HepG2 (cell line): ENCODE data around the gene UNC13D. TPM values are rescaled to one million over a fixed set of nuclear protein-coding genes. Genes with fewer than 3 reads are reported as not detected.
A peak's percentile ranks its signal among the peaks of the same experiment; 100 is the strongest.

ENCODE experiments used
- FOXC1 ChIP-seq: sonication (generic); formaldehyde crosslinking; IDR thresholded peaks from 2 replicates; pipeline ENCODE4 v1.8.0; 2022; ENCODE audit warnings: mild to moderate bottlenecking, missing genetic modification reagents, borderline replicate concordance
- HOXA5 ChIP-seq: sonication (generic); formaldehyde crosslinking; IDR thresholded peaks from 2 replicates; pipeline ENCODE4 v1.4.0; 2020; ENCODE audit warnings: missing genetic modification reagents
- JUN ChIP-seq: sonication (generic); formaldehyde crosslinking; IDR thresholded peaks from 2 replicates; pipeline ENCODE4 v1.4.0; 2020; ENCODE audit warnings: mild to moderate bottlenecking, missing genetic modification reagents
- NCOA2 ChIP-seq: sonication (generic); formaldehyde crosslinking; IDR thresholded peaks from 2 replicates; pipeline ENCODE4 v1.8.0; 2022; ENCODE audit warnings: inconsistent platforms
- ONECUT2 ChIP-seq: sonication (generic); formaldehyde crosslinking; IDR thresholded peaks from 2 replicates; pipeline ENCODE4 v1.4.0; 2020; ENCODE audit warnings: missing genetic modification reagents
- RFXAP ChIP-seq: sonication (generic); formaldehyde crosslinking; IDR thresholded peaks from 2 replicates; pipeline ENCODE4 v1.4.0; 2020; ENCODE audit warnings: missing genetic modification reagents, borderline replicate concordance
- SP2 ChIP-seq: sonication (generic); formaldehyde crosslinking; IDR thresholded peaks from 2 replicates; pipeline ENCODE4 v1.5.1; 2020; ENCODE audit warnings: mild to moderate bottlenecking, missing genetic modification reagents
- TEF ChIP-seq: sonication (generic); formaldehyde crosslinking; IDR thresholded peaks from 2 replicates; pipeline ENCODE4 v1.5.0; 2020; ENCODE audit warnings: missing genetic modification reagents
- THAP7 ChIP-seq: sonication (generic); formaldehyde crosslinking; IDR thresholded peaks from 2 replicates; pipeline ENCODE4 v1.8.1; 2023; ENCODE audit warnings: mild to moderate bottlenecking, missing genetic modification reagents
- ZNF574 ChIP-seq: sonication (generic); formaldehyde crosslinking; IDR thresholded peaks from 2 replicates; pipeline ENCODE4 v1.4.0; 2020; ENCODE audit warnings: missing genetic modification reagents
- ZNF646 ChIP-seq: sonication (generic); formaldehyde crosslinking; IDR thresholded peaks from 2 replicates; pipeline ENCODE4 v1.9.0; 2021; ENCODE audit warnings: mild to moderate bottlenecking, missing genetic modification reagents
- ZNF687 ChIP-seq: sonication (generic); formaldehyde crosslinking; IDR thresholded peaks from 2 replicates; pipeline ENCODE4 v1.5.1; 2020; ENCODE audit warnings: mild to moderate bottlenecking, missing genetic modification reagents, moderate library complexity
- ZNF737 ChIP-seq: sonication (generic); formaldehyde crosslinking; IDR thresholded peaks from 2 replicates; pipeline ENCODE4 v1.5.0; 2020; ENCODE audit warnings: missing genetic modification reagents, mild to moderate bottlenecking, borderline replicate concordance
- ZNF83 ChIP-seq: sonication (generic); formaldehyde crosslinking; IDR thresholded peaks from 2 replicates; pipeline ENCODE4 v1.4.0; 2020; ENCODE audit warnings: missing genetic modification reagents, mild to moderate bottlenecking, borderline replicate concordance
- polyA plus RNA-seq, 8 experiments: library from polyadenylated mRNA; depleted of rRNA in 3 of 8; stranded (reverse) in 7 of 8; unstranded in 1 of 8; fragments of >200 nt; fragmentation: Illumina TruSeq in 4 of 8; extraction: Trizol in 4 of 8; gene quantifications; 2 replicates each; pipeline versions ENCODE4 v1.2.1 to v1.2.3, GENCODE V29; 2011 to 2016; ENCODE audit warnings: low read depth in 4 of 8, missing spikeins in 1 of 8, mixed read lengths in 1 of 8; ENCODE audit not compliant: insufficient read depth in 1 of 8
- total RNA-seq, 5 experiments: library from RNA; depleted of rRNA; stranded (reverse); fragments of >200 nt; fragmentation: Illumina TruSeq; extraction: Trizol; gene quantifications; 2 replicates each; pipeline ENCODE4 v1.2.3, GENCODE V29; 2016; ENCODE audit warnings: low read depth in 1 of 5

The UNC13D gene
- total and polyA plus RNA-seq, 2 of the 13 experiments (the other 11 are each of a cell fraction or from before 2014, with no cell fraction given), result 29.7 to 42.7 TPM

- TF ChIP-seq ZNF574 (CRISPR knock-in tag), result peak; percentile 54; the same call in 1 of the 2 replicates
- TF ChIP-seq ZNF687, result peak; percentile 76
- TF ChIP-seq ZNF737 (CRISPR knock-in tag), result no peak
- TF ChIP-seq FOXC1, result no peak; the same call in 1 of the 2 replicates
- no peak for TF ChIP-seq ZNF646 (CRISPR knock-in tag)
- no peak for TF ChIP-seq ONECUT2 (CRISPR knock-in tag)
- no peak; the same call in 1 of the 2 replicates for TF ChIP-seq TEF (CRISPR knock-in tag)
- TF ChIP-seq HOXA5 (CRISPR knock-in tag), result peak; percentile 28; the same call in 1 of the 2 replicates
- 0 out of 2 replicates have a peak, but pooled peaks have one; percentile 22 for TF ChIP-seq THAP7 (CRISPR knock-in tag)
- TF ChIP-seq NCOA2 (CRISPR knock-in tag), result no peak
- TF ChIP-seq JUN (CRISPR knock-in tag), result no peak; the same call in 1 of the 2 replicates
- no peak for TF ChIP-seq SP2 (CRISPR knock-in tag)
- no peak for TF ChIP-seq ZNF83 (CRISPR knock-in tag)
- peak; percentile 17; the same call in 1 of the 2 replicates for TF ChIP-seq RFXAP (CRISPR knock-in tag)
Observed at GRCh38 chr17:75877752-75878173, 33.6 kb upstream of the UNC13D start (continued).
